ENCODE results near the gene ARL11. TPM values are rescaled to one million over a fixed set of nuclear protein-coding genes. Genes with fewer than 3 reads are reported as not detected.
"Not testable (repeated sequence)": the region's sequence is repeated elsewhere in the genome, so short reads cannot be mapped to it uniquely, and the experiment has no call there.

Gene ARL11
- total RNA-seq, 1 donor from 2014 or later = 0.43 TPM

- intact Hi-C loops (cut with DNase I) = loop anchor here (5.0 kb wide), 2 partner anchors 89 to 1354 kb away; partner anchors contain the start of genes ITM2B and PHF11
- Histone ChIP-seq H3K27me3 (no peaks in the 10 kb centered on the region), H3K9me3 (no peaks in the 10 kb centered on the region), H3K36me3 (peaks cover 0 to 3% of the 10 kb centered on the region in 2 donors), H3K4me1 (peaks cover 0 to 15% of the 10 kb centered on the region in 2 donors), H3K4me3 (no peak overlapping the region), H3K27ac (no peak overlapping the region)
- no peak for DNase-seq (ENCODE audit: low spot score in 2 of 2)
- no peak for TF ChIP-seq CTCF (IDR thresholded peaks at IDR 0.05)
Measured at GRCh38 chr13:49586717-49587116, 41.6 kb upstream of the ARL11 start.

- DNase-seq (ENCODE audit: low spot score in 2 of 2) = no peak
- Histone ChIP-seq H3K27me3 (no peaks in the 10 kb centered on the region), H3K4me1 (peaks cover 0 to 15% of the 10 kb centered on the region in 2 donors), H3K9me3 (no peaks in the 10 kb centered on the region), H3K27ac (no peak overlapping the region), H3K4me3 (no peak overlapping the region), H3K36me3 (no peaks in the 10 kb centered on the region)
- intact Hi-C loops (cut with DNase I) = loop anchor here (5.0 kb wide), 2 partner anchors 90 to 1355 kb away; partner anchors contain the start of genes ITM2B and PHF11
- no peak for TF ChIP-seq CTCF (IDR thresholded peaks at IDR 0.05)
Measured at GRCh38 chr13:49587311-49587847, 40.9 kb upstream of the ARL11 start.

GRCh38 chr13:49590714-49591113, 37.6 kb upstream of the ARL11 start:
- DNase-seq (ENCODE audit: low spot score in 2 of 2); H3K4me3 ChIP-seq; H3K4me1 ChIP-seq; intact Hi-C loops (cut with DNase I); H3K27ac ChIP-seq; H3K9me3 ChIP-seq; H3K36me3 ChIP-seq; H3K27me3 ChIP-seq: not testable (repeated sequence)

GRCh38 chr13:49593876-49594275, 34.4 kb upstream of the ARL11 start:
- DNase-seq (ENCODE audit: low spot score in 2 of 2); H3K27ac ChIP-seq; H3K4me1 ChIP-seq; H3K4me3 ChIP-seq; H3K36me3 ChIP-seq; intact Hi-C loops (cut with DNase I); H3K9me3 ChIP-seq; H3K27me3 ChIP-seq: not testable (repeated sequence)

GRCh38 chr13:49594576-49594975, 33.7 kb upstream of the ARL11 start:
- intact Hi-C loops (cut with DNase I) = no loop called here
- no peaks in the 10 kb centered on the region for H3K9me3 ChIP-seq
- H3K4me3 ChIP-seq = no peak overlapping the region
- H3K4me1 ChIP-seq = no peaks in the 10 kb centered on the region
- no peak for TF ChIP-seq CTCF (IDR thresholded peaks at IDR 0.05)
- no peak overlapping the region for H3K27ac ChIP-seq
- no peaks in the 10 kb centered on the region for H3K36me3 ChIP-seq
- no peak for DNase-seq (ENCODE audit: low spot score in 2 of 2)
- H3K27me3 ChIP-seq = no peaks in the 10 kb centered on the region

GRCh38 chr13:49596221-49596620, 32.1 kb upstream of the ARL11 start:
- DNase-seq (ENCODE audit: low spot score in 2 of 2) = no peak
- intact Hi-C loops (cut with DNase I) = no loop called here
- Histone ChIP-seq H3K36me3 (no peaks in the 10 kb centered on the region), H3K27ac (no peak overlapping the region), H3K4me3 (no peak overlapping the region), H3K4me1 (no peaks in the 10 kb centered on the region), H3K9me3 (no peaks in the 10 kb centered on the region), H3K27me3 (no peaks in the 10 kb centered on the region)
- TF ChIP-seq CTCF (IDR thresholded peaks at IDR 0.05) = no peak

Data from ascending aorta (tissue), 2 donors.